Esophagus (tissue), 2 donors: ENCODE data around the gene OR10P1. TPM values are rescaled to one million over a fixed set of nuclear protein-coding genes. Genes with fewer than 3 reads are reported as not detected.

Source experiments
- H3K27ac ChIP-seq, 2 donors: one replicate each; pipeline ENCODE4 v1.5.1; 2013; ENCODE audit warnings: low read depth in 2 of 2, mild to moderate bottlenecking in 2 of 2, inconsistent platforms in 1 of 2, low read length in 1 of 2, moderate library complexity in 1 of 2
- H3K27me3 ChIP-seq, 2 donors: one replicate each; pipeline ENCODE4 v1.6.1; 2013; ENCODE audit warnings: low read length in 2 of 2, control low read depth in 1 of 2, mild to moderate bottlenecking in 1 of 2; ENCODE audit not compliant: insufficient read depth in 2 of 2, control insufficient read depth in 1 of 2
- H3K36me3 ChIP-seq, 2 donors: one replicate each; pipeline ENCODE4 v1.6.1; 2013; ENCODE audit warnings: low read length in 1 of 2; ENCODE audit not compliant: control insufficient read depth in 2 of 2, insufficient read depth in 2 of 2
- H3K4me1 ChIP-seq, 2 donors: one replicate each; pipeline ENCODE4 v1.6.1; 2013; ENCODE audit warnings: low read length in 1 of 2; ENCODE audit not compliant: control insufficient read depth in 2 of 2, insufficient read depth in 2 of 2
- H3K4me3 ChIP-seq, 2 donors: one replicate each; pipeline ENCODE4 v1.5.1; 2013; ENCODE audit warnings: low read length in 2 of 2, mild to moderate bottlenecking in 2 of 2, low read depth in 1 of 2, moderate library complexity in 1 of 2
- H3K9me3 ChIP-seq, 2 donors: one replicate each; pipeline ENCODE4 v1.6.1; 2013; ENCODE audit warnings: mild to moderate bottlenecking in 2 of 2, low read depth in 1 of 2, low read length in 1 of 2, moderate library complexity in 1 of 2; ENCODE audit not compliant: control insufficient read depth in 2 of 2, insufficient read depth in 1 of 2
- WGBS, 2 donors: extraction: QIAGEN DNeasy Blood & Tissue Kit; methylation state at CpG; one replicate each; pipeline ENCODE4 v1.1.7; 2013; 5-methylcytosine and 5-hydroxymethylcytosine counted together
- polyA plus RNA-seq, 2 donors: library from polyadenylated mRNA; stranded (reverse); fragments of 200-250 nt; gene quantifications; one replicate each; pipeline ENCODE4 v1.2.3, GENCODE V29; 2013
- donor health status: healthy with polysubstance abuse.
- donor health status: Bipolar disorder and iron deficiency.

The OR10P1 gene
- polyA plus RNA-seq, 2 donors = not detected

DNA sequence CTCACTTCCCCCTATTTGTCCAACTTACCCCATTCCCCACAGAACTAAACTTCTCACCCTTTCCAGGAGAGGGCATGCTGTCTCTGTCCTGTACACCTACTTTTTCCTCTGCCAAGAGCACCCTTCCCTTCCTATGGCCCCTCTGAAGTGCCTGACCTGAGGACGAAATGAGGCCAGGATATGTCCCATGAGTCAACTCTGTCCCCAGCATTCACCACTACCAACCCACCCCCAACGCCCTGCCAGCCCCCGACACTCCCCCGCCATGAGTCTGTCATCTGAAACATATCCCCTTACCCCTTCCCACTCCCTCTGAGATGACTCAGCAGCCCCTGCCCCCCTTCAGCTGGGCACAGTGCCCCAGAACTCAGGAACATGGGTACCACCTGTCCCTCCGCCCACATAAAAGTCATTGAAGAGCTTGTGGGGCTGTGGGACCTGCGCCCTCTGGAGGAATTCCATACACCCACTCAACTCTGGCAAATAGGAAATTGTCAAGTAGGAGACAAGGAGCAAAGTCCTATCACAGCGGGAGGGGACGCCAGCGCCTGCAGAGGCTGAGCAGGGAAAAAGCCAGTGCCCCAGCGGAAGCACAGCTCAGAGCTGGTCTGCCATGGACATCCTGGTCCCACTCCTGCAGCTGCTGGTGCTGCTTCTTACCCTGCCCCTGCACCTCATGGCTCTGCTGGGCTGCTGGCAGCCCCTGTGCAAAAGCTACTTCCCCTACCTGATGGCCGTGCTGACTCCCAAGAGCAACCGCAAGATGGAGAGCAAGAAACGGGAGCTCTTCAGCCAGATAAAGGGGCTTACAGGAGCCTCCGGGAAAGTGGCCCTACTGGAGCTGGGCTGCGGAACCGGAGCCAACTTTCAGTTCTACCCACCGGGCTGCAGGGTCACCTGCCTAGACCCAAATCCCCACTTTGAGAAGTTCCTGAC is 44.7 kb downstream of the OR10P1 start:
- H3K27ac ChIP-seq = no peak overlapping the region
- H3K4me3 ChIP-seq = no peak overlapping the region
- peaks cover 0 to 7% of the 10 kb centered on the region in 2 donors for H3K4me1 ChIP-seq
- H3K36me3 ChIP-seq = no peaks in the 10 kb centered on the region
- H3K27me3 ChIP-seq = no peaks in the 10 kb centered on the region
- WGBS, 2 donors = 9 to 12% methylated on average over 17 of the region's 17 CpGs
- H3K9me3 ChIP-seq = no peaks in the 10 kb centered on the region

DNA sequence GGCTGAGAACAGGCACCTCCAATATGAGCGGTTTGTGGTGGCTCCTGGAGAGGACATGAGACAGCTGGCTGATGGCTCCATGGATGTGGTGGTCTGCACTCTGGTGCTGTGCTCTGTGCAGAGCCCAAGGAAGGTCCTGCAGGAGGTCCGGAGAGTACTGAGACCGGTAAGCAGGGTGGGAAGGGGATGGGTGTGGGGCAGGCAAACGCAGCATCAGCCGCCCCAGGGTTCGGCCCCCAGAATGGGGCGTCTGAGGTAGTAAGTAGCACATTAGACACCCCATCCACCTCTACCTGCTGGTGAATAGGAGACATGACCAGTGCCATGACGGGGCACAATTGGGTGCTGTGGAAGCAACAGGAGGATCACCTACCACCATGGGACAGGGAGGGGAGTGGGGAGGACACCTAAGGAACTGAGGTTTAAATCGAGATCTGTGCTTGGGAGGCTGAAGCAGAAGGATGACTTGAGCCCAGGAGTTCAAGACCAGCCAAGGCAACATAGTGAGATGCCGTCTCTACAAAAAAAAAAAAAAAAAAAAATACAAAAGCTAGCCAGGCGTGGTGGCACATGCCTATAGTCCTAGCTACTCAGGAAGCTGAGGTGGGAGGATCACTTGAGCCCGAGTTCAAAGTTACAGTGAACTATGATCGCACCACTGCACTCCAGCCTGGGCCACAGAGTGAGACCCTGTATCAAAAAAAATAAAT is 45.5 kb downstream of the OR10P1 start:
- Histone ChIP-seq H3K4me3 (no peak overlapping the region), H3K36me3 (no peaks in the 10 kb centered on the region), H3K4me1 (peaks cover 0 to 7% of the 10 kb centered on the region in 2 donors), H3K9me3 (no peaks in the 10 kb centered on the region), H3K27ac (no peak overlapping the region), H3K27me3 (no peaks in the 10 kb centered on the region)
- WGBS, 2 donors = 70 to 80% methylated on average over 13 of the region's 13 CpGs

DNA sequence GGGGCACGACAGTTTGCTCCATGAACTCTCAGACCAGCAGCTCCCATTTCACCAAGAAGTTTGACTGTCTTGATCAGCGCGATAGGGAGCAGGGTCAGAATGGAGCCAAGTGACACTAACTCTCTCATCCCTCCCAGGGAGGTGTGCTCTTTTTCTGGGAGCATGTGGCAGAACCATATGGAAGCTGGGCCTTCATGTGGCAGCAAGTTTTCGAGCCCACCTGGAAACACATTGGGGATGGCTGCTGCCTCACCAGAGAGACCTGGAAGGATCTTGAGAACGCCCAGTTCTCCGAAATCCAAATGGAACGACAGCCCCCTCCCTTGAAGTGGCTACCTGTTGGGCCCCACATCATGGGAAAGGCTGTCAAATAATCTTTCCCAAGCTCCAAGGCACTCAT is 47.0 kb downstream of the OR10P1 start:
- no peak overlapping the region for H3K4me3 ChIP-seq

DNA sequence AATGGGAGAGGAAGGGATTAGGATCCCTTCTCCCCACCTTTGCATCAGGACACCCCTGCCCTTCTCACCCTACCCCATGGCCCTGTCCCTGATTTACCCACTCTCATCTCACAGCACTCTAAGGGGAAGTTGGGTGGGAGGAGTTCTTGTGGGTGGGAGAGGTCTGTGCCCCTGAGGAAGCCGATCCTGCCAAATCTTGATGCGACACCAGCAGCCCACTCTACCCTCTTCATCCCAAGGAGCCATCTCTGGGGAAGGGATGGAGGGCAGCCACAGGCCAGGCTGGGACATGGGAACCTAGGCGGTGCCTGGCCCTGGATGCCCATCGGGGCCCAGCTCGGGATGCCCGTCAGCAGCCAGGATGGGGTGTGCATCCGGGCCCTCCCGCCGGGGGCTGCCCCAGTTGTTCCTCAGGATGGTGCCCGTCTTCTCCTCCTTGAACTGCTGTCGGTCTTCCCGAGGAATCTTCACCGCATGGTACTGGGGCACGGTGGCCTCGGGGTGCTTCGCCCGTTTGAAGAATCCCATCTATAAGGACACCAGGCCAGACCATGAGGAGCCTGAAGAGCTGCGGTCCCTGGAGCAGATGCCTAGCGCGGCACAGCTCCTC is 48.2 kb downstream of the OR10P1 start:
- Histone ChIP-seq H3K36me3 (no peaks in the 10 kb centered on the region), H3K27me3 (no peaks in the 10 kb centered on the region), H3K4me3 (no peak overlapping the region), H3K9me3 (no peaks in the 10 kb centered on the region), H3K27ac (no peak overlapping the region), H3K4me1 (peaks cover 0 to 7% of the 10 kb centered on the region in 2 donors)
- 94 to 95% methylated on average over 19 to 20 of the region's 20 CpGs for WGBS, 2 donors

More for the DNA sequence above, 47.0 kb downstream of the OR10P1 start:
- WGBS, 2 donors = 91 to 94% methylated on average over 7 of the region's 7 CpGs
- no peak overlapping the region for H3K27ac ChIP-seq
- no peaks in the 10 kb centered on the region for H3K27me3 ChIP-seq
- H3K4me1 ChIP-seq = peaks cover 0 to 7% of the 10 kb centered on the region in 2 donors
- no peaks in the 10 kb centered on the region for H3K9me3 ChIP-seq
- H3K36me3 ChIP-seq = no peaks in the 10 kb centered on the region

DNA sequence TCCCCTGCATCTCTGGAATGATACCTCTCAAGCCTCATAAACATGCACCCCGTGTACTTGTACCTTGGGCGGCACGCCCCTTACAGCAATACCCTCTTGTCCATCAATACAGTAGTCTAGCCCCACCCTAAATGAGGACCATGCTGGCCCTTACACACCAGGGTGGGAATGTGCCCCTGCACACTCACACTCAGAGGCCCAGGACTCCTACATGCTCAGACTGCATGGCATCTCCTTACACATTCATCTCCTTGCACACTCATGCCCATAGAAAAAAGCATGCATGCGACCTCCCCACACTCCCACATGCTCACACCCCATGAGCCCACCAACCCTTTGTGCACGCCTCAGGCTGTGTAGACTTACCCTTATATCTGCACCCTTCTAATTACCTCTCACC is 49.0 kb downstream of the OR10P1 start:
- H3K4me1 ChIP-seq = peaks cover 0 to 7% of the 10 kb centered on the region in 2 donors
- WGBS, 2 donors = 89 to 92% methylated on average over 5 of the region's 5 CpGs
- H3K36me3 ChIP-seq = no peaks in the 10 kb centered on the region
- no peaks in the 10 kb centered on the region for H3K9me3 ChIP-seq
- H3K27me3 ChIP-seq = no peaks in the 10 kb centered on the region
- H3K4me3 ChIP-seq = no peak overlapping the region
- no peak overlapping the region for H3K27ac ChIP-seq

DNA sequence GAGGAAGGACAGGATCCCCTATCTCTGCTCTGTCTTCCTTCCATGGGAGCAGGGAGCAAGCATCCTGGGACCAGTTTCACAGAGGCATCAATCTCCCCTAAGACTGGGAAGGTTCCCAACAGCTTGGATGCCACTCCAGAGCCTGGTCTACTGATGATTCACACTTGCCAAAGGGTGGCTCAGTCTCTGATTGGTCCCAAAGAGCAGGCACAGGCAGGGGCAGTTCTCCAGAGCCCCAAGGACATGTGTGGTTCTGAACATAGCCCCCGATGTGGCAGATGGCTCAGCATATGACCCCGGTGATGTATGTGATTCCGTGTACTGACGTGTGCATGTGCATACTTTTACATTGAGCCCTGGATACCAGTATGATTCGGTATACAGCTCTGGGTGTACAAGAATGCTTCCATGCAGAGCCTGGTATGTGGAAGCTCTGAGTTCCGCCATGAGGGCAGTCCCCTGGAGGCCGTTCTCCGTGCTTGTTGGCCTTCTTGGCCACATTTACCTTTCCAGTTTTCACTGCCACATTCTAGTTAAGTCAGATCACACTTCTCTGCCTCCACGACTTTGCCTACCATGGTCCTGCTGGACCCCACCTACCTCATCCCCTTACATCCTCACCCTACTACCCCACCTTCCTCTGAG is 49.8 kb downstream of the OR10P1 start:
- H3K27me3 ChIP-seq = no peaks in the 10 kb centered on the region
- H3K4me3 ChIP-seq = no peak overlapping the region
- H3K9me3 ChIP-seq = no peaks in the 10 kb centered on the region
- no peak overlapping the region for H3K27ac ChIP-seq
- no peaks in the 10 kb centered on the region for H3K36me3 ChIP-seq
- peaks cover 0 to 4% of the 10 kb centered on the region in 2 donors for H3K4me1 ChIP-seq
- 86 to 94% methylated on average over 9 of the region's 9 CpGs for WGBS, 2 donors

Other genes with a start within 250 kb of the OR10P1 start
- not detected for gene OR6C65, start 236.4 kb upstream of the OR10P1 start, polyA plus RNA-seq
- not detected for gene OR6C76, start 210.6 kb upstream of the OR10P1 start, polyA plus RNA-seq
- under 1 TPM in 1 of 2 donors, not detected in 1; 0.02 TPM for gene OR6C2, start 192.8 kb upstream of the OR10P1 start, polyA plus RNA-seq
- gene OR6C70, start 166.8 kb upstream of the OR10P1 start, polyA plus RNA-seq = not detected
- gene OR6C68, start 144.5 kb upstream of the OR10P1 start, polyA plus RNA-seq = not detected
- not detected for gene OR6C4, start 87.3 kb upstream of the OR10P1 start, polyA plus RNA-seq
- gene OR2AP1, start 64.4 kb upstream of the OR10P1 start, polyA plus RNA-seq = not detected
- gene ITGA7, start 71.0 kb downstream of the OR10P1 start, polyA plus RNA-seq = 10 to 100 TPM; 15.3 to 24.6 TPM
- 100 to 1,000 TPM; 269 to 326 TPM for gene BLOC1S1, start 79.2 kb downstream of the OR10P1 start, polyA plus RNA-seq
- 10 to 100 TPM in 1 of 2 donors, 1 to 10 TPM in 1; 3.3 to 12.7 TPM for gene RDH5, start 83.5 kb downstream of the OR10P1 start, polyA plus RNA-seq
- 100 to 1,000 TPM; 334 to 463 TPM for gene CD63, start 92.1 kb downstream of the OR10P1 start, polyA plus RNA-seq
- gene GDF11, start 106.2 kb downstream of the OR10P1 start, polyA plus RNA-seq = under 1 TPM; 0.43 to 0.65 TPM
- gene SARNP, start 180.8 kb downstream of the OR10P1 start, polyA plus RNA-seq = 10 to 100 TPM; 56.2 to 78.7 TPM
- gene ORMDL2, start 181.1 kb downstream of the OR10P1 start, polyA plus RNA-seq = 100 to 1,000 TPM in 1 of 2 donors, 10 to 100 TPM in 1; 97.1 to 100 TPM
- 10 to 100 TPM in 1 of 2 donors, 1 to 10 TPM in 1; 7.4 to 10.7 TPM for gene DNAJC14, start 192.7 kb downstream of the OR10P1 start, polyA plus RNA-seq
- gene MMP19, start 206.0 kb downstream of the OR10P1 start, polyA plus RNA-seq = under 1 TPM; 0.63 to 0.76 TPM